HepG2 (cell line): ENCODE measurements around the gene LRTM2.

Source experiments
- EHMT2 ChIP-seq: fragments of 200-600 bp; sonication (generic); IDR thresholded peaks from 2 replicates; pipeline ENCODE4 v1.7.0; 2017; ENCODE audit warnings: antibody characterized with exemption, low read depth, low read length, borderline replicate concordance
- ISX ChIP-seq: sonication (generic); formaldehyde crosslinking; conservative IDR thresholded peaks from 2 replicates; pipeline ENCODE4 v1.5.0; 2020; ENCODE audit warnings: missing genetic modification reagents
- JUN ChIP-seq: sonication (generic); formaldehyde crosslinking; IDR thresholded peaks from 2 replicates; pipeline ENCODE4 v1.4.0; 2020; ENCODE audit warnings: mild to moderate bottlenecking, missing genetic modification reagents
- SUZ12 ChIP-seq: fragments of 150-350 bp; IDR thresholded peaks from 2 replicates; pipeline ENCODE4 v1.6.1; 2014; ENCODE audit warnings: low read depth, low read length
- ZNF207 ChIP-seq: fragments of 450-650 bp; IDR thresholded peaks from 2 replicates; pipeline ENCODE4 v1.6.1; 2016; ENCODE audit warnings: antibody characterized with exemption, borderline replicate concordance

DNA sequence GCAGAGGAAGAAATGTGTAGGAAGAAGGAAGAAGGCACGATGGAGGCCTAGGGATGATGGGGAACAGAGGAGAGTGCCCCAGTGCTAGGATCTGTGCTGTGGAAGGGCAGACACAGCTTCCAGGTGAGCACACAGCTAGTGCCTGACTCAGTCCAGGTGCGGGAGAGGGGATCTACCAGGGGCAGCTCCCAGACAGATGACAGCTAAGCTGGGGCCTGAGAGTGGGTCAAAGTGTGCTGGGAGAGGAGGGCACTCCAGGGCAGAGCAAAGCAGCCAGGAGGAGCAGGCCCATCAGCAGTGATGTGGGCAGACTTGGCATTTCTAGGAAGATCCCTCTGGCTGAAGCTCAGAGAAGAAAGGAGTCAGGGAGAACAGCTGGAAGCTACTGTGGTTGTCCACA lies 36.7 kb downstream of the LRTM2 start:
- TF ChIP-seq SUZ12 (no peak), ISX (CRISPR knock-in tag) (no peak), EHMT2 (no peak), ZNF207 (no peak), JUN (CRISPR knock-in tag) (no peak)
